Glutamatergic neuron (in vitro differentiated cells): Measurements from ENCODE around the gene TGM6. TPM values are rescaled to one million over a fixed set of nuclear protein-coding genes. Genes with fewer than 3 reads are reported as not detected.
A peak's percentile ranks its signal among the peaks of the same experiment; 100 is the strongest.

Experiments used
- DNase-seq: peaks from one replicate; pipeline ENCODE4 v3.0.0; 2022
- H3K27ac Mint-ChIP-seq: one replicate; pipeline ENCODE4 v1.8.0; 2020; ENCODE audit warnings: mild to moderate bottlenecking, mixed read lengths, inconsistent platforms; ENCODE audit not compliant: unreplicated experiment
- H3K27me3 Mint-ChIP-seq: one replicate; pipeline ENCODE4 v1.8.0; 2020; ENCODE audit warnings: mild to moderate bottlenecking, moderate library complexity, mixed read lengths, inconsistent platforms; ENCODE audit not compliant: unreplicated experiment
- H3K36me3 Mint-ChIP-seq: one replicate; pipeline ENCODE4 v1.8.0; 2020; ENCODE audit warnings: mild to moderate bottlenecking, mixed read lengths, inconsistent platforms; ENCODE audit not compliant: unreplicated experiment
- H3K4me1 Mint-ChIP-seq: one replicate; pipeline ENCODE4 v1.8.0; 2020; ENCODE audit warnings: mild to moderate bottlenecking, low read depth, mixed read lengths, inconsistent platforms; ENCODE audit not compliant: unreplicated experiment
- H3K4me3 Mint-ChIP-seq: one replicate; pipeline ENCODE4 v1.8.0; 2020; ENCODE audit warnings: mild to moderate bottlenecking, mixed read lengths, inconsistent platforms; ENCODE audit not compliant: unreplicated experiment
- H3K9me3 Mint-ChIP-seq: one replicate; pipeline ENCODE4 v1.8.0; 2020; ENCODE audit warnings: mild to moderate bottlenecking, moderate library complexity, mixed read lengths, inconsistent platforms; ENCODE audit not compliant: unreplicated experiment
- CTCF ChIP-seq: fragments of 200-600 bp; sonication (generic); IDR thresholded peaks from one replicate; pipeline ENCODE4 v1.5.0; 2021; ENCODE audit not compliant: partially characterized antibody, unreplicated experiment
- total RNA-seq: library from RNA; stranded (reverse); fragmentation: NEBNext Ultra II Directional; extraction: Animal tissue kit (Norgen Biotek cat#: 25700); gene quantifications from one replicate; pipeline ENCODE4 v1.2.1, GENCODE V29; 2021; ENCODE audit not compliant: unreplicated experiment

Gene TGM6
- total RNA-seq, 1 donor from 2014 or later = not detected

- no peak for TF ChIP-seq CTCF
- Mint-ChIP-seq H3K4me3 (peak within 1 kb of the TSS; percentile 91), H3K9me3 (peaks cover 11% of the 10 kb centered on the region), H3K27me3 (peaks cover 6% of the 10 kb centered on the region), H3K4me1 (peaks cover 2% of the 10 kb centered on the region), H3K36me3 (no peaks in the 10 kb centered on the region), H3K27ac (peak within 1 kb of the TSS; percentile 98)
- peak; percentile 94 for DNase-seq
Measured at GRCh38 chr20:2470423-2471193, 89.9 kb downstream of the TGM6 start, which contains the start of gene SNRPB. Gene SNRPB (minus strand): TSS chr20:2470789. CDS start chr20:2470690, 99 bp downstream.

GRCh38 chr20:2473516-2473915 is 92.8 kb downstream of the TGM6 start:
- Mint-ChIP-seq H3K9me3 (peaks cover 11% of the 10 kb centered on the region), H3K27me3 (peaks cover 6% of the 10 kb centered on the region), H3K36me3 (peaks cover 4% of the 10 kb centered on the region), H3K27ac (no peak overlapping the region), H3K4me3 (no peak overlapping the region), H3K4me1 (peaks cover 2% of the 10 kb centered on the region)
- no peak for DNase-seq
- TF ChIP-seq CTCF = no peak

- peaks cover 8% of the 10 kb centered on the region for H3K9me3 Mint-ChIP-seq
- H3K4me3 Mint-ChIP-seq = no peak overlapping the region
- H3K27ac Mint-ChIP-seq = no peak overlapping the region
- H3K4me1 Mint-ChIP-seq = peaks cover 2% of the 10 kb centered on the region
- no peak for DNase-seq
- no peak for TF ChIP-seq CTCF
- peaks cover 4% of the 10 kb centered on the region for H3K36me3 Mint-ChIP-seq
- peaks cover 1% of the 10 kb centered on the region for H3K27me3 Mint-ChIP-seq
Measured at GRCh38 chr20:2475850-2476741, 95.4 kb downstream of the TGM6 start.

- no peaks in the 10 kb centered on the region for H3K27me3 Mint-ChIP-seq
- no peaks in the 10 kb centered on the region for H3K4me1 Mint-ChIP-seq
- peaks cover 2% of the 10 kb centered on the region for H3K9me3 Mint-ChIP-seq
- H3K36me3 Mint-ChIP-seq = peaks cover 4% of the 10 kb centered on the region
- DNase-seq = no peak
- TF ChIP-seq CTCF = no peak
- H3K27ac Mint-ChIP-seq = no peak overlapping the region
- H3K4me3 Mint-ChIP-seq = no peak overlapping the region
Measured at GRCh38 chr20:2476742-2477615, 96.3 kb downstream of the TGM6 start.
